GM12892 (cell line): ENCODE data around the gene OLFML1.

ENCODE experiments used
- POLR2A ChIP-seq: IDR thresholded peaks from 2 replicates; pipeline ENCODE4 v1.6.1; 2011; ENCODE audit warnings: low read depth, low read length, control low read depth
- POLR2AphosphoS5 ChIP-seq: IDR thresholded peaks from 2 replicates; pipeline ENCODE4 v1.6.1; 2011; ENCODE audit warnings: low read depth, low read length, control low read depth
- TAF1 ChIP-seq: IDR thresholded peaks from 2 replicates; pipeline ENCODE4 v1.6.1; 2011; ENCODE audit warnings: low read depth, mild to moderate bottlenecking, control low read depth, low read length, borderline replicate concordance

- TF ChIP-seq POLR2A: no peak
- TF ChIP-seq POLR2AphosphoS5: no peak
- TF ChIP-seq TAF1: no peak
These were observed 14.9 kb downstream of the OLFML1 start for GRCh38 chr11:7500251-7500650.
